K562 (cell line): ENCODE data around the gene FOSL2. TPM values are rescaled to one million over a fixed set of nuclear protein-coding genes. Genes with fewer than 3 reads are reported as not detected.

Source experiments
- BDP1 ChIP-seq: IDR thresholded peaks from 3 replicates; pipeline ENCODE4 v1.6.1; 2011; ENCODE audit not compliant: insufficient read length, insufficient read depth
- BMI1 ChIP-seq: fragments of 150-350 bp; IDR thresholded peaks from 2 replicates; pipeline ENCODE4 v1.6.1; 2014; ENCODE audit warnings: low read length
- CAMTA2 ChIP-seq: fragments of 250-450 bp; sonication (Bioruptor Pico); conservative IDR thresholded peaks from 2 replicates; pipeline ENCODE4 v1.5.1; 2022
- CHD1 ChIP-seq: fragments of 200-600 bp; sonication (generic); IDR thresholded peaks from one replicate; pipeline ENCODE4 v1.6.1; 2012; ENCODE audit warnings: mild to moderate bottlenecking, moderate library complexity, low read length, inconsistent platforms
- IFI16 ChIP-seq: fragments of 250-450 bp; sonication (Bioruptor Pico); IDR thresholded peaks from 2 replicates; pipeline ENCODE4 v2.1.2; 2022; ENCODE audit warnings: mild to moderate bottlenecking, inconsistent platforms
- KAT8 ChIP-seq: fragments of 450-650 bp; IDR thresholded peaks from 2 replicates; pipeline ENCODE4 v1.6.1; 2016; ENCODE audit warnings: low read depth, mild to moderate bottlenecking
- MBD2 ChIP-seq: sonication (generic); IDR thresholded peaks from 2 replicates; pipeline ENCODE4 v1.6.1; 2016; ENCODE audit warnings: low read depth, borderline replicate concordance
- SIRT6 ChIP-seq: IDR thresholded peaks from one replicate; pipeline ENCODE4 v1.6.1; 2012; ENCODE audit warnings: low read depth, mild to moderate bottlenecking, control low read depth, inconsistent platforms, low read length, moderate library complexity
- TBP ChIP-seq: optimal IDR thresholded peaks from 2 replicates; pipeline ENCODE3; 2011; ENCODE audit warnings: low read depth, low read length, improper control_type of control experiment
- TEAD4 ChIP-seq, 2 experiments: sonication (generic) in 1 of 2; formaldehyde crosslinking in 1 of 2; IDR thresholded peaks; 2 replicates each; pipeline versions ENCODE4 v1.6.1 to v1.8.0; 2012 to 2022; ENCODE audit warnings: borderline replicate concordance in 1 of 2, inconsistent platforms in 1 of 2, low read length in 1 of 2, mild to moderate bottlenecking in 1 of 2, missing genetic modification reagents in 1 of 2
- ZBTB1 ChIP-seq: sonication (generic); formaldehyde crosslinking; IDR thresholded peaks from 2 replicates; pipeline ENCODE4 v1.8.1; 2023; ENCODE audit warnings: missing genetic modification reagents, low read depth, mild to moderate bottlenecking, borderline replicate concordance
- ZFP36 ChIP-seq: fragments of 150-350 bp; IDR thresholded peaks from 2 replicates; pipeline ENCODE4 v1.6.1; 2018; ENCODE audit warnings: low read length, low read depth; ENCODE audit not compliant: partially characterized antibody
- ZNF830 ChIP-seq: fragments of 250-450 bp; sonication (Bioruptor Pico); IDR thresholded peaks from 2 replicates; pipeline ENCODE4 v1.5.0; 2021; ENCODE audit warnings: mild to moderate bottlenecking
- polyA plus RNA-seq, 8 experiments: library from polyadenylated mRNA; depleted of rRNA in 4 of 8; stranded (reverse) in 5 of 8; unstranded in 3 of 8; fragments of >200 nt; fragmentation: Nextera tagmentation in 2 of 8; fragmentation: Illumina TruSeq in 1 of 8; extraction: Ambion mirVana in 2 of 8; extraction: Trizol in 1 of 8; gene quantifications; 2 replicates each; pipeline versions ENCODE4 v1.2.1 to v1.2.3, GENCODE V29; 2011 to 2014; ENCODE audit warnings: inconsistent platforms in 1 of 8, missing spikeins in 1 of 8
- total RNA-seq, 7 experiments: library from RNA; depleted of rRNA in 6 of 7; stranded (reverse); fragments of >200 nt in 6 of 7; fragmentation: Illumina TruSeq in 2 of 7; extraction: Trizol in 2 of 7; gene quantifications; 2 replicates each; pipeline versions ENCODE4 v1.2.1 to v1.2.3, GENCODE V29; 2011 to 2021; ENCODE audit warnings: low replicate concordance in 1 of 7
- TF ChIP-seq, protein P1 (sequence below): fragments of 200-600 bp; sonication (generic); IDR thresholded peaks from one replicate; pipeline ENCODE4 v1.6.1; 2012; ENCODE audit warnings: mild to moderate bottlenecking, low read depth, low read length, inconsistent platforms
- TF ChIP-seq, protein P2 (sequence below): IDR thresholded peaks from 2 replicates; pipeline ENCODE4 v1.6.1; 2011; ENCODE audit warnings: borderline replicate concordance, low read depth, mild to moderate bottlenecking, moderate library complexity, low read length; ENCODE audit not compliant: insufficient read depth, poor library complexity, severe bottlenecking
- TF ChIP-seq, protein P3 (sequence below): sonication (generic); formaldehyde crosslinking; IDR thresholded peaks from 2 replicates; pipeline ENCODE4 v1.9.0; 2022; ENCODE audit warnings: mild to moderate bottlenecking, missing genetic modification reagents

The FOSL2 gene
- total and polyA plus RNA-seq, 9 of the 15 experiments (the other 6 are each of a cell fraction or from before 2014, with no cell fraction given) = 0.04 to 2.9 (median 0.80) TPM

DNA sequence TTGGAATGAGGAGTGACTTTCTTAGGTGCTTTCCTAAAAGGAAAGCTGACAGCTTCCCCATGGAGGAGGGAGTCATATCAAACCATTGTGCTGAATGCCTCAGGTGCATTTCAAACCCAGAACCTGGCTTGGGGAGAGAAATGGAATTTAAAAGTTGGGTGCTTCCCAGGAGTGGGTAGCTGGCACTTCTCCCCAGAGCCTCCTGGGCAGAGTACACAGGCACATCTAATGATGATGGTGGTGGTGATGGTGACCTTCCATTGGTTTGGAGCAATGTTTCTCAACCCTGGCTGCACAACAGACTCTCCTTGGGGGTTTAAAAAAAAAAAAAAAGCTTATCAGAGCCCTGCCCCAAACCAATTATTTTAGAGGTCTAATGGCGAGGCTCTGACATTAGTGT is 8.3 kb downstream of the FOSL2 start (continued):
- TF ChIP-seq, protein P1, sequence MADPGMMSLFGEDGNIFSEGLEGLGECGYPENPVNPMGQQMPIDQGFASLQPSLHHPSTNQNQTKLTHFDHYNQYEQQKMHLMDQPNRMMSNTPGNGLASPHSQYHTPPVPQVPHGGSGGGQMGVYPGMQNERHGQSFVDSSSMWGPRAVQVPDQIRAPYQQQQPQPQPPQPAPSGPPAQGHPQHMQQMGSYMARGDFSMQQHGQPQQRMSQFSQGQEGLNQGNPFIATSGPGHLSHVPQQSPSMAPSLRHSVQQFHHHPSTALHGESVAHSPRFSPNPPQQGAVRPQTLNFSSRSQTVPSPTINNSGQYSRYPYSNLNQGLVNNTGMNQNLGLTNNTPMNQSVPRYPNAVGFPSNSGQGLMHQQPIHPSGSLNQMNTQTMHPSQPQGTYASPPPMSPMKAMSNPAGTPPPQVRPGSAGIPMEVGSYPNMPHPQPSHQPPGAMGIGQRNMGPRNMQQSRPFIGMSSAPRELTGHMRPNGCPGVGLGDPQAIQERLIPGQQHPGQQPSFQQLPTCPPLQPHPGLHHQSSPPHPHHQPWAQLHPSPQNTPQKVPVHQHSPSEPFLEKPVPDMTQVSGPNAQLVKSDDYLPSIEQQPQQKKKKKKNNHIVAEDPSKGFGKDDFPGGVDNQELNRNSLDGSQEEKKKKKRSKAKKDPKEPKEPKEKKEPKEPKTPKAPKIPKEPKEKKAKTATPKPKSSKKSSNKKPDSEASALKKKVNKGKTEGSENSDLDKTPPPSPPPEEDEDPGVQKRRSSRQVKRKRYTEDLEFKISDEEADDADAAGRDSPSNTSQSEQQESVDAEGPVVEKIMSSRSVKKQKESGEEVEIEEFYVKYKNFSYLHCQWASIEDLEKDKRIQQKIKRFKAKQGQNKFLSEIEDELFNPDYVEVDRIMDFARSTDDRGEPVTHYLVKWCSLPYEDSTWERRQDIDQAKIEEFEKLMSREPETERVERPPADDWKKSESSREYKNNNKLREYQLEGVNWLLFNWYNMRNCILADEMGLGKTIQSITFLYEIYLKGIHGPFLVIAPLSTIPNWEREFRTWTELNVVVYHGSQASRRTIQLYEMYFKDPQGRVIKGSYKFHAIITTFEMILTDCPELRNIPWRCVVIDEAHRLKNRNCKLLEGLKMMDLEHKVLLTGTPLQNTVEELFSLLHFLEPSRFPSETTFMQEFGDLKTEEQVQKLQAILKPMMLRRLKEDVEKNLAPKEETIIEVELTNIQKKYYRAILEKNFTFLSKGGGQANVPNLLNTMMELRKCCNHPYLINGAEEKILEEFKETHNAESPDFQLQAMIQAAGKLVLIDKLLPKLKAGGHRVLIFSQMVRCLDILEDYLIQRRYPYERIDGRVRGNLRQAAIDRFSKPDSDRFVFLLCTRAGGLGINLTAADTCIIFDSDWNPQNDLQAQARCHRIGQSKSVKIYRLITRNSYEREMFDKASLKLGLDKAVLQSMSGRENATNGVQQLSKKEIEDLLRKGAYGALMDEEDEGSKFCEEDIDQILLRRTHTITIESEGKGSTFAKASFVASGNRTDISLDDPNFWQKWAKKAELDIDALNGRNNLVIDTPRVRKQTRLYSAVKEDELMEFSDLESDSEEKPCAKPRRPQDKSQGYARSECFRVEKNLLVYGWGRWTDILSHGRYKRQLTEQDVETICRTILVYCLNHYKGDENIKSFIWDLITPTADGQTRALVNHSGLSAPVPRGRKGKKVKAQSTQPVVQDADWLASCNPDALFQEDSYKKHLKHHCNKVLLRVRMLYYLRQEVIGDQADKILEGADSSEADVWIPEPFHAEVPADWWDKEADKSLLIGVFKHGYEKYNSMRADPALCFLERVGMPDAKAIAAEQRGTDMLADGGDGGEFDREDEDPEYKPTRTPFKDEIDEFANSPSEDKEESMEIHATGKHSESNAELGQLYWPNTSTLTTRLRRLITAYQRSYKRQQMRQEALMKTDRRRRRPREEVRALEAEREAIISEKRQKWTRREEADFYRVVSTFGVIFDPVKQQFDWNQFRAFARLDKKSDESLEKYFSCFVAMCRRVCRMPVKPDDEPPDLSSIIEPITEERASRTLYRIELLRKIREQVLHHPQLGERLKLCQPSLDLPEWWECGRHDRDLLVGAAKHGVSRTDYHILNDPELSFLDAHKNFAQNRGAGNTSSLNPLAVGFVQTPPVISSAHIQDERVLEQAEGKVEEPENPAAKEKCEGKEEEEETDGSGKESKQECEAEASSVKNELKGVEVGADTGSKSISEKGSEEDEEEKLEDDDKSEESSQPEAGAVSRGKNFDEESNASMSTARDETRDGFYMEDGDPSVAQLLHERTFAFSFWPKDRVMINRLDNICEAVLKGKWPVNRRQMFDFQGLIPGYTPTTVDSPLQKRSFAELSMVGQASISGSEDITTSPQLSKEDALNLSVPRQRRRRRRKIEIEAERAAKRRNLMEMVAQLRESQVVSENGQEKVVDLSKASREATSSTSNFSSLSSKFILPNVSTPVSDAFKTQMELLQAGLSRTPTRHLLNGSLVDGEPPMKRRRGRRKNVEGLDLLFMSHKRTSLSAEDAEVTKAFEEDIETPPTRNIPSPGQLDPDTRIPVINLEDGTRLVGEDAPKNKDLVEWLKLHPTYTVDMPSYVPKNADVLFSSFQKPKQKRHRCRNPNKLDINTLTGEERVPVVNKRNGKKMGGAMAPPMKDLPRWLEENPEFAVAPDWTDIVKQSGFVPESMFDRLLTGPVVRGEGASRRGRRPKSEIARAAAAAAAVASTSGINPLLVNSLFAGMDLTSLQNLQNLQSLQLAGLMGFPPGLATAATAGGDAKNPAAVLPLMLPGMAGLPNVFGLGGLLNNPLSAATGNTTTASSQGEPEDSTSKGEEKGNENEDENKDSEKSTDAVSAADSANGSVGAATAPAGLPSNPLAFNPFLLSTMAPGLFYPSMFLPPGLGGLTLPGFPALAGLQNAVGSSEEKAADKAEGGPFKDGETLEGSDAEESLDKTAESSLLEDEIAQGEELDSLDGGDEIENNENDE = no peak
- no peak for TF ChIP-seq ZNF830
- TF ChIP-seq CHD1 = no peak
- TF ChIP-seq ZFP36 = no peak
- TF ChIP-seq BDP1 = no peak
- TF ChIP-seq TBP = no peak
- no peak for TF ChIP-seq KAT8
- TF ChIP-seq SIRT6 = no peak
- TF ChIP-seq, protein P2, sequence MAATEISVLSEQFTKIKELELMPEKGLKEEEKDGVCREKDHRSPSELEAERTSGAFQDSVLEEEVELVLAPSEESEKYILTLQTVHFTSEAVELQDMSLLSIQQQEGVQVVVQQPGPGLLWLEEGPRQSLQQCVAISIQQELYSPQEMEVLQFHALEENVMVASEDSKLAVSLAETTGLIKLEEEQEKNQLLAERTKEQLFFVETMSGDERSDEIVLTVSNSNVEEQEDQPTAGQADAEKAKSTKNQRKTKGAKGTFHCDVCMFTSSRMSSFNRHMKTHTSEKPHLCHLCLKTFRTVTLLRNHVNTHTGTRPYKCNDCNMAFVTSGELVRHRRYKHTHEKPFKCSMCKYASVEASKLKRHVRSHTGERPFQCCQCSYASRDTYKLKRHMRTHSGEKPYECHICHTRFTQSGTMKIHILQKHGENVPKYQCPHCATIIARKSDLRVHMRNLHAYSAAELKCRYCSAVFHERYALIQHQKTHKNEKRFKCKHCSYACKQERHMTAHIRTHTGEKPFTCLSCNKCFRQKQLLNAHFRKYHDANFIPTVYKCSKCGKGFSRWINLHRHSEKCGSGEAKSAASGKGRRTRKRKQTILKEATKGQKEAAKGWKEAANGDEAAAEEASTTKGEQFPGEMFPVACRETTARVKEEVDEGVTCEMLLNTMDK = no peak
- TF ChIP-seq TEAD4 (IDR thresholded peaks at IDR 0.05; ENCODE audit: low read length) = no peak
- no peak for TF ChIP-seq TEAD4 (CRISPR knock-in tag; IDR thresholded peaks at IDR 0.05; ENCODE audit: borderline replicate concordance)
- TF ChIP-seq CAMTA2 (CRISPR knock-in tag) = no peak
- TF ChIP-seq IFI16 (CRISPR knock-in tag) = no peak
- TF ChIP-seq, protein P3, sequence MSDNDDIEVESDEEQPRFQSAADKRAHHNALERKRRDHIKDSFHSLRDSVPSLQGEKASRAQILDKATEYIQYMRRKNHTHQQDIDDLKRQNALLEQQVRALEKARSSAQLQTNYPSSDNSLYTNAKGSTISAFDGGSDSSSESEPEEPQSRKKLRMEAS (CRISPR knock-in tag) = no peak
- no peak for TF ChIP-seq MBD2
- TF ChIP-seq ZBTB1 (CRISPR knock-in tag) = no peak
- no peak for TF ChIP-seq BMI1
